Liver (tissue), 9 donors: Measurements from ENCODE around the gene KRT84. TPM values are rescaled to one million over a fixed set of nuclear protein-coding genes. Genes with fewer than 3 reads are reported as not detected.

Experiments used
- DNase-seq: peaks from one replicate; pipeline ENCODE4 v3.0.0-alpha.2; 2017; ENCODE audit warnings: low spot score
- H3K27ac ChIP-seq, 2 donors: one replicate each; pipeline ENCODE4 v1.7.0; 2013; ENCODE audit warnings: inconsistent platforms in 2 of 2, low read length in 2 of 2, control low read depth in 1 of 2, low read depth in 1 of 2, mild to moderate bottlenecking in 1 of 2
- H3K27me3 ChIP-seq, 4 donors: one replicate each; pipeline versions ENCODE4 v1.6.1 to v1.7.0; 2013; ENCODE audit warnings: low read length in 3 of 4, inconsistent platforms in 1 of 4, mild to moderate bottlenecking in 1 of 4, moderate library complexity in 1 of 4; ENCODE audit not compliant: control insufficient read depth in 4 of 4, insufficient read depth in 4 of 4
- H3K36me3 ChIP-seq, 4 donors: one replicate each; pipeline versions ENCODE4 v1.6.1 to v1.7.0; 2013; ENCODE audit warnings: low read length in 3 of 4, mild to moderate bottlenecking in 3 of 4, low read depth in 1 of 4, moderate library complexity in 1 of 4; ENCODE audit not compliant: control insufficient read depth in 4 of 4, insufficient read depth in 3 of 4
- H3K4me1 ChIP-seq, 4 donors: one replicate each; pipeline versions ENCODE4 v1.6.1 to v1.7.0; 2013; ENCODE audit warnings: low read length in 3 of 4, mild to moderate bottlenecking in 3 of 4, moderate library complexity in 1 of 4; ENCODE audit not compliant: control insufficient read depth in 4 of 4, insufficient read depth in 4 of 4
- H3K4me3 ChIP-seq, 3 donors: one replicate each; pipeline versions ENCODE4 v1.6.1 to v1.7.0; 2013; ENCODE audit warnings: low read length in 3 of 3, control low read depth in 1 of 3, low read depth in 1 of 3, mild to moderate bottlenecking in 1 of 3
- H3K9ac ChIP-seq, 2 donors: one replicate each; pipeline ENCODE4 v1.7.0; 2013; ENCODE audit warnings: low read length in 2 of 2, mild to moderate bottlenecking in 2 of 2, moderate library complexity in 2 of 2, control low read depth in 1 of 2, low read depth in 1 of 2
- H3K9me3 ChIP-seq, 4 donors: one replicate each; pipeline versions ENCODE4 v1.6.1 to v1.7.0; 2013; ENCODE audit warnings: low read length in 3 of 4; ENCODE audit not compliant: control insufficient read depth in 4 of 4
- EGR1 ChIP-seq, 2 donors: IDR thresholded peaks; 2 replicates each; pipeline ENCODE4 v1.6.1; 2016 to 2018; ENCODE audit warnings: antibody characterized with exemption in 2 of 2, low read depth in 2 of 2
- FOXA1 ChIP-seq: IDR thresholded peaks from 2 replicates; pipeline ENCODE4 v1.6.1; 2016; ENCODE audit warnings: antibody characterized with exemption
- FOXA2 ChIP-seq: IDR thresholded peaks from 2 replicates; pipeline ENCODE4 v1.6.1; 2016; ENCODE audit warnings: antibody characterized with exemption
- GABPA ChIP-seq, 2 donors: IDR thresholded peaks in 1 of 2; conservative IDR thresholded peaks in 1 of 2; 2 replicates each; pipeline ENCODE4 v1.6.1; 2016; ENCODE audit warnings: antibody characterized with exemption in 2 of 2, mild to moderate bottlenecking in 1 of 2, moderate library complexity in 1 of 2
- HNF4A ChIP-seq, 2 donors: conservative IDR thresholded peaks; 2 replicates each; pipeline ENCODE4 v1.6.1; 2016; ENCODE audit warnings: antibody characterized with exemption in 2 of 2, mild to moderate bottlenecking in 2 of 2
- HNF4G ChIP-seq: IDR thresholded peaks from 2 replicates; pipeline ENCODE4 v1.6.1; 2016; ENCODE audit warnings: antibody characterized with exemption
- JUND ChIP-seq, 2 donors: IDR thresholded peaks; 2 replicates each; pipeline ENCODE4 v1.6.1; 2016; ENCODE audit warnings: antibody characterized with exemption in 2 of 2
- NR2F2 ChIP-seq: IDR thresholded peaks from 2 replicates; pipeline ENCODE4 v1.6.1; 2016; ENCODE audit warnings: antibody characterized with exemption
- RAD21 ChIP-seq, 2 donors: IDR thresholded peaks; 2 replicates each; pipeline ENCODE4 v1.6.1; 2016; ENCODE audit warnings: antibody characterized with exemption in 2 of 2, mild to moderate bottlenecking in 2 of 2
- RXRA ChIP-seq, 2 donors: IDR thresholded peaks; 2 replicates each; pipeline ENCODE4 v1.6.1; 2017 to 2018; ENCODE audit warnings: antibody characterized with exemption in 2 of 2, mild to moderate bottlenecking in 1 of 2
- SP1 ChIP-seq: IDR thresholded peaks from 2 replicates; pipeline ENCODE4 v1.6.1; 2018; ENCODE audit warnings: antibody characterized with exemption, mild to moderate bottlenecking
- TAF1 ChIP-seq: conservative IDR thresholded peaks from 2 replicates; pipeline ENCODE4 v1.6.1; 2016; ENCODE audit warnings: antibody characterized with exemption, mild to moderate bottlenecking
- YY1 ChIP-seq: IDR thresholded peaks from 2 replicates; pipeline ENCODE4 v1.6.1; 2016; ENCODE audit warnings: antibody characterized with exemption, mild to moderate bottlenecking
- WGBS: extraction: QIAGEN DNeasy Blood & Tissue Kit; methylation state at CpG from one replicate; pipeline ENCODE4 v1.1.7; 2013; 5-methylcytosine and 5-hydroxymethylcytosine counted together
- polyA plus RNA-seq, 2 donors: library from polyadenylated mRNA; stranded (reverse) in 1 of 2; unstranded in 1 of 2; fragments of 200-250 nt in 1 of 2; fragments of >200 nt in 1 of 2; fragmentation: Nextera tagmentation in 1 of 2; extraction: Ambion mirVana in 1 of 2; gene quantifications; one replicate each; pipeline versions ENCODE4 v1.2.1 to v1.2.3, GENCODE V29; 2013 to 2015
- total RNA-seq, 2 donors: library from RNA; depleted of rRNA; stranded (reverse); fragments of >200 nt; gene quantifications; one replicate each; pipeline ENCODE4 v1.2.3, GENCODE V29; 2014
- TF ChIP-seq, protein P1 (sequence below): IDR thresholded peaks from 2 replicates; pipeline ENCODE4 v1.6.1; 2016; ENCODE audit warnings: antibody characterized with exemption
- TF ChIP-seq, protein P2 (sequence below): fragments of 150-350 bp; IDR thresholded peaks from 2 replicates; pipeline ENCODE4 v1.5.1; 2017; ENCODE audit warnings: improper control_type of control experiment, low read depth, low read length; ENCODE audit not compliant: missing input control
- TF ChIP-seq, protein P3 (sequence below): IDR thresholded peaks from 2 replicates; pipeline ENCODE4 v1.6.1; 2016; ENCODE audit warnings: antibody characterized with exemption
- TF ChIP-seq, protein P4 (sequence below): IDR thresholded peaks from 2 replicates; pipeline ENCODE4 v1.6.1; 2016; ENCODE audit warnings: antibody characterized with exemption
- donor health status: healthy.
- donor health status: healthy.
- donor health status: healthy.
- donor health status: healthy.
- donor health status: healthy.

The KRT84 gene
- total and polyA plus RNA-seq, 4 donors: not detected

DNA sequence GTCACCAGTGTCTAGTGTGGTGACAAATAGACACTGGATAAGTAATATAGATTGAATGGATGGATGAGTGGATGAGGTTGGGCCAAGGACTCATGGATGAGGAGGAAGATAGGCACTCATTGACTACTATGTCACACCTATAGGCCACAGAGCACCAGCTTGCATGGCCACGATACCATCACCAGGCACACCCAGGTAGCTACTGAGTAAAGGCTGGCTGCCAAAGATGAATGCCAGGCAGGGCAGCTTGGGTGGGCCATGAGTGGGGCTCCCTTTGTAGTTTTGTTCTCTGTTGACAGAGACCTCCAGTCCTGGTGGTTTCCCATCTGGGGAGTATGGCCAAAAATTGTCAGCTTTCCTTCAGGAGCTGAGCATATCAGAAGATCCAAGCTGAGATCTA, 53.1 kb downstream of the KRT84 start (continued):
- TF ChIP-seq EGR1 (IDR thresholded peaks at IDR 0.05; ENCODE audit: low read depth in 2 of 2): no peak
- TF ChIP-seq JUND (IDR thresholded peaks at IDR 0.05): no peak
- no peak for TF ChIP-seq FOXA2
- TF ChIP-seq, protein P1, sequence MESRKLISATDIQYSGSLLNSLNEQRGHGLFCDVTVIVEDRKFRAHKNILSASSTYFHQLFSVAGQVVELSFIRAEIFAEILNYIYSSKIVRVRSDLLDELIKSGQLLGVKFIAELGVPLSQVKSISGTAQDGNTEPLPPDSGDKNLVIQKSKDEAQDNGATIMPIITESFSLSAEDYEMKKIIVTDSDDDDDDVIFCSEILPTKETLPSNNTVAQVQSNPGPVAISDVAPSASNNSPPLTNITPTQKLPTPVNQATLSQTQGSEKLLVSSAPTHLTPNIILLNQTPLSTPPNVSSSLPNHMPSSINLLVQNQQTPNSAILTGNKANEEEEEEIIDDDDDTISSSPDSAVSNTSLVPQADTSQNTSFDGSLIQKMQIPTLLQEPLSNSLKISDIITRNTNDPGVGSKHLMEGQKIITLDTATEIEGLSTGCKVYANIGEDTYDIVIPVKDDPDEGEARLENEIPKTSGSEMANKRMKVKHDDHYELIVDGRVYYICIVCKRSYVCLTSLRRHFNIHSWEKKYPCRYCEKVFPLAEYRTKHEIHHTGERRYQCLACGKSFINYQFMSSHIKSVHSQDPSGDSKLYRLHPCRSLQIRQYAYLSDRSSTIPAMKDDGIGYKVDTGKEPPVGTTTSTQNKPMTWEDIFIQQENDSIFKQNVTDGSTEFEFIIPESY: no peak
- no peak for TF ChIP-seq FOXA1
- no peak for TF ChIP-seq RAD21 (IDR thresholded peaks at IDR 0.05)
- TF ChIP-seq, protein P2, sequence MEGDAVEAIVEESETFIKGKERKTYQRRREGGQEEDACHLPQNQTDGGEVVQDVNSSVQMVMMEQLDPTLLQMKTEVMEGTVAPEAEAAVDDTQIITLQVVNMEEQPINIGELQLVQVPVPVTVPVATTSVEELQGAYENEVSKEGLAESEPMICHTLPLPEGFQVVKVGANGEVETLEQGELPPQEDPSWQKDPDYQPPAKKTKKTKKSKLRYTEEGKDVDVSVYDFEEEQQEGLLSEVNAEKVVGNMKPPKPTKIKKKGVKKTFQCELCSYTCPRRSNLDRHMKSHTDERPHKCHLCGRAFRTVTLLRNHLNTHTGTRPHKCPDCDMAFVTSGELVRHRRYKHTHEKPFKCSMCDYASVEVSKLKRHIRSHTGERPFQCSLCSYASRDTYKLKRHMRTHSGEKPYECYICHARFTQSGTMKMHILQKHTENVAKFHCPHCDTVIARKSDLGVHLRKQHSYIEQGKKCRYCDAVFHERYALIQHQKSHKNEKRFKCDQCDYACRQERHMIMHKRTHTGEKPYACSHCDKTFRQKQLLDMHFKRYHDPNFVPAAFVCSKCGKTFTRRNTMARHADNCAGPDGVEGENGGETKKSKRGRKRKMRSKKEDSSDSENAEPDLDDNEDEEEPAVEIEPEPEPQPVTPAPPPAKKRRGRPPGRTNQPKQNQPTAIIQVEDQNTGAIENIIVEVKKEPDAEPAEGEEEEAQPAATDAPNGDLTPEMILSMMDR: no peak

DNA sequence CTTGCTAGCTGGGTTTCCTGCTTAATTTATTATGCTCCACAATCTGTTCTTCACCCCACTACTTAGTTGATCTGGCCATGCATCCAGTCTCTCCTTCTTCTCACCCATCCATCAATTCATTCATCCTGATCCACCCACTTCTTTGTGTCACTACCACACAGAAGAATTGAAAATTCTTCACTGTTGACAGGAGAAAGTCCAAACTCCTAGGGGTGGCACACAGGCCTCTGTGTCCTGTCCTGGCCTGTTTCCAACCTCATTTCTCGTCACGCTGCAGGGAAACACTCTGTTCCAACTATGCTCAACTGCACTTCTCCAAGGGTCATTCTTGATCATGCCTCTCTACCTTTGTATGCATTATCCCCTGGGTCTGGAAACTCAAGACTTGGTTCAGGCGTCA, 53.6 kb downstream of the KRT84 start:
- H3K9me3 ChIP-seq: no peaks in the 10 kb centered on the region
- H3K4me1 ChIP-seq: peaks cover 0 to 36% (median 24%) of the 10 kb centered on the region in 4 donors
- DNase-seq: no peak
- WGBS: 49% methylated on average over 3 of the region's 3 CpGs
- H3K4me3 ChIP-seq: no peak overlapping the region
- H3K27me3 ChIP-seq: no peaks in the 10 kb centered on the region
- no peak overlapping the region for H3K27ac ChIP-seq
- TF ChIP-seq SP1: peak; percentile 52
- no peak for TF ChIP-seq NR2F2
- TF ChIP-seq, protein P3, sequence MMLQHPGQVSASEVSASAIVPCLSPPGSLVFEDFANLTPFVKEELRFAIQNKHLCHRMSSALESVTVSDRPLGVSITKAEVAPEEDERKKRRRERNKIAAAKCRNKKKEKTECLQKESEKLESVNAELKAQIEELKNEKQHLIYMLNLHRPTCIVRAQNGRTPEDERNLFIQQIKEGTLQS: no peak
- TF ChIP-seq RXRA (IDR thresholded peaks at IDR 0.05): peak; percentile 16 to 61
- peak; percentile 72 to 76 for TF ChIP-seq HNF4A (conservative IDR thresholded peaks at IDR 0.05)
- TF ChIP-seq HNF4G: peak; percentile 23
- no peaks in the 10 kb centered on the region for H3K36me3 ChIP-seq
- H3K9ac ChIP-seq: no peak overlapping the region

DNA sequence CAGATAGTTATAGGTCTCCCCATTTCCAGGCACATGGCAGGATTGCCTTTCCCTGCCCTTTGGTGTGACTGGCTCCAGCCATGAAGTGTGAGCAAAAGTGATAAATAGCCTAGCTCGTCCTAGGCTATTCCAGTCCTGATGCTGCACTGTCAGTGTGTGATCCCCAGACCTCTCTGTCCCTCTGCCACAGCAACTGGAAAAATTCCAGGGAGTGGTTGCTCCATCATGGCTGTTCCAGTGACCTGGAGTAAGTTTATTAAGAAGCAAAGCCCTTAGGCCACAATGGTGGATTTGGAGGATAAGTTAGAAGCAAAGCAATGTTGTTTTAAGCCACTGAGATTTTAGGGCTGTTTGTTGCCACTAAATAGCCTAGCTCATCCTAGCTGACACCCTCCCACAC, 54.4 kb downstream of the KRT84 start:
- WGBS: 54% methylated on average over 1 of the region's 1 CpG
- no peak for DNase-seq
- Histone ChIP-seq H3K4me1 (peaks cover 0 to 36% (median 24%) of the 10 kb centered on the region in 4 donors), H3K27me3 (no peaks in the 10 kb centered on the region), H3K4me3 (no peak overlapping the region), H3K9me3 (no peaks in the 10 kb centered on the region), H3K27ac (no peak overlapping the region), H3K9ac (no peak overlapping the region), H3K36me3 (no peaks in the 10 kb centered on the region)
- TF ChIP-seq RXRA (IDR thresholded peaks at IDR 0.05): peak in 1 of 2 donors; percentile 16
- peak in 1 of 2 donors; percentile 6 for TF ChIP-seq HNF4A (conservative IDR thresholded peaks at IDR 0.05)
- TF ChIP-seq SP1: no peak
- no peak for TF ChIP-seq TAF1
- TF ChIP-seq GABPA (IDR thresholded peaks at IDR 0.05 in 1 of 2, conservative IDR thresholded peaks at IDR 0.05 in 1 of 2): no peak
- TF ChIP-seq, protein P1: no peak
- TF ChIP-seq EGR1 (IDR thresholded peaks at IDR 0.05; ENCODE audit: low read depth in 2 of 2): no peak
- no peak for TF ChIP-seq HNF4G
- TF ChIP-seq YY1: no peak
- TF ChIP-seq, protein P4, sequence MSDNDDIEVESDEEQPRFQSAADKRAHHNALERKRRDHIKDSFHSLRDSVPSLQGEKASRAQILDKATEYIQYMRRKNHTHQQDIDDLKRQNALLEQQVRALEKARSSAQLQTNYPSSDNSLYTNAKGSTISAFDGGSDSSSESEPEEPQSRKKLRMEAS: no peak
- TF ChIP-seq, protein P2: no peak
